CD4-positive, alpha-beta T cell treated with Interferon alpha-2 for 1 hour (primary cell): ENCODE measurements around the gene SPANXC.
A peak's percentile ranks its signal among the peaks of the same experiment; 100 is the strongest.
"Not testable (repeated sequence)": the region's sequence is repeated elsewhere in the genome, so short reads cannot be mapped to it uniquely, and the experiment has no call there.

Experiments
- DNase-seq, 2 donors: peaks; one replicate each; pipeline ENCODE4 v3.0.0-alpha.2; 2020 to 2022

SPANXC gene

GRCh38 chrX:141242417-141242816 lies at the start of gene SPANXC:
TSS of gene SPANXC (minus strand) at chrX:141242517. CDS start at chrX:141242457, 60 bp downstream.
- not testable (repeated sequence) for DNase-seq

DNA sequence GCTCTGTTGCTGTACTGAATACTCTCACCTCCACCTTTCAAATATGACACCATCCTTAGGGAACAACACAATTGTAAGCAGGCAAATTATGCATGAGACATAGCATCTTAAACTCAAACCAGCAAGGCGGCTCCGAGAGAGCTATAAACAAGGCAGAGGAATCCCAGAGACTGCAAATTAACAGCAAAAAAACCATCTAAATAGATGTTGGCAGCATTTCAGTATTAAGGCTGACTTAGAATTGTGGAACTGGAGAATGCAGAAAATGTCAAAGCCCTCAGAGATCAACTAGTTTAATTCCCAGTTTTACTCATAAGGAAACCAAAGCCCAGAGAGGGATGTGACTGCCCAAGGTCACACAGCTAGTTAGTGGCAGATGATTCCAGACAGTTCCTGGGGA lies 37.2 kb upstream of the SPANXC start:
- DNase-seq, result no peak

DNA sequence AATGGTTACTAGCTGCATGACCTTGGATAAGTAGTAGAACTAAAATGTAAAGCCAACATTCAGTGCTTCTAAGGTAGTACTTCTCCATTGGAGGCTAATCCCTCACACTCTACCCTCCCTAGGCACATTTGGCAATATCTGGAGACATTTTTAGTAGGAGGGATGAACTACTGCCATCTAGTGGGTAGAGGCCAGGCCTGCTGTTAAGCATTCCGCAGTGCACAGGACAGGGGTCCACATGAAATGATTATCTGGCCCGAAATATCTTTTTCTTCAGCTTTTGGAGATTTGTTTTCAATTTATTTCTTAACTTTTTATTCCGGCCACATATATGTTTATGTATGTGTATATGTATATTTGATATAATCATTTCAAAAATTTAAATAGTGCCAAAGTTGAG lies 36.0 kb upstream of the SPANXC start:
- DNase-seq, result peak in 1 of 2 donors; percentile 3

- no peak for DNase-seq
Measured at GRCh38 chrX:141258080-141258479, 15.8 kb upstream of the SPANXC start.

DNA sequence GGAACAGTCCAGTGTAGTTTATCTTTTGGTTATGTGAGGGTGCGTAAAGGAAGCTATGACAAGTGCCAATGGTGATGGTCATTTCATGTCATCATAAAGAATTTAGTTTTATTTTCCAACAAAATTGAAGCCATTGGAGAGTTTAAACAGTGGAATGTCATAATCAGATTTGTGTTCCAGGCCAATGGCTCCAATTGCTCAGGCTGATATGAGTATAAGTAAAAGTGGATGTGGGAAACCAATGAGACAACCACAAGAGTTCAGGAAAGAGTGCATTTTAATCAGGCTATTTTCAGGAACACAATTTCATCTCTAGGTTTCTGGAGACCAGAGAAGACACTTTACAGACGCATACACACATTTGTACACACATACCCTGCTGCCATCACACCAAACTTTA lies 20.7 kb downstream of the SPANXC start:
- DNase-seq, result no peak

DNA sequence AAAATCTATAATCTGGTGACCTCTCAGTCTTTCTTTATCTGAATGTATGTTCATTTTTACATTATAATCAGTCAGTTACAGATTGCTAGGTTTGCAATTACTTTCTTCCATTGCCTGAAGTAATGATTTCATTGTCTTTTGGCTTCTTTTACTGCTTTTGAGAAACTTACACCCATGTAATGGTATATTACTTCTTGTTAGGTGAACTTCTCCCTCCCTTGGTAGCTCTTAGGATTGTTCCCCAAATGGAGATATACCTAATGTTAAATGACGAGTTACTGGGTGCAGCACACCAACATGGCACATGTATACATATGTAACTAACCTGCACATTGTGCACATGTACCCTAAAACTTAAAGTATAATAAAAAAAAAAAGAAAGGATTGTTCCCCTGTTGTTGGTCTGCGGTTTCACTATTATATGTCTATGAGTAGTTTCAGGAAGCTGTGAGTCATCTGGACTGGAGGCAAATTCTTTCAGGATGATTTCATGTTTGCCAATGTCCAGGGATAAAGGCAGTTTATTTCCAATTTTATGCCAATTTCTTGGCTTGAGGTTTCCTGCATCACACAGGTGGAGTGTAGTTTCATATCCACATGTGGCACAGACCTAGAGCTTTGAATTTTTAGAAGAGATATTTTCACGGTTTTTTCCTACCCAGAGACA lies 21.8 kb downstream of the SPANXC start:
- DNase-seq, result no peak

- DNase-seq, result no peak
Measured at GRCh38 chrX:141214196-141214595, 28.1 kb downstream of the SPANXC start.

DNA sequence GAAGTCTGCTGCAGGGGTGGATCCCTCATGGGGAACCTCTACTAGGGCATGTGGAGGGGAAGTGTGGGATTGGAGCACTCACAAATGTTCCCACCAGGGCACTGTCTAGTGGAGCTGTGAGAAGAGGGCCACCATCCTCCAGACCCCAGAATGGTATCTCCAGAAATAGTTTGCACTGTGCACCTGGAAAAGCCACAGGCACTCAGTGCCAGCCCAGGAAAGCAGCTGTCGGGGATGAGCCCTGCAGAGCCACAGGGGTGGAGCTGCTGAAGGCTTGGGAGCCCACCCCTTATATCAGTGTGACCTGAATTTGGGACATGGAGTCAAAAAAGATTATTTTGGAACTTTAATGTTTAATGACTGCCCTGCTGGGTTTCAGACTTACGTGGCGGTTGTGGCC lies 40.4 kb downstream of the SPANXC start:
- no peak for DNase-seq
